Fibroblast of lung (primary cell): ENCODE data around the gene OR56B1.

Experiments used
- EZH2 ChIP-seq: IDR thresholded peaks from 2 replicates; pipeline ENCODE4 v1.5.1; 2012; ENCODE audit warnings: low read length, control low read depth, mild to moderate bottlenecking; ENCODE audit errors: missing control alignments
- TF ChIP-seq, protein P1 (sequence below), 2 donors: IDR thresholded peaks in 1 of 2; conservative IDR thresholded peaks in 1 of 2; 1 replicate in 1 of 2; 2 replicates in 1 of 2; pipeline ENCODE4 v1.5.1; 2011 to 2012; ENCODE audit warnings: low read length in 2 of 2, control low read depth in 1 of 2, inconsistent platforms in 1 of 2, low read depth in 1 of 2, mild to moderate bottlenecking in 1 of 2

DNA sequence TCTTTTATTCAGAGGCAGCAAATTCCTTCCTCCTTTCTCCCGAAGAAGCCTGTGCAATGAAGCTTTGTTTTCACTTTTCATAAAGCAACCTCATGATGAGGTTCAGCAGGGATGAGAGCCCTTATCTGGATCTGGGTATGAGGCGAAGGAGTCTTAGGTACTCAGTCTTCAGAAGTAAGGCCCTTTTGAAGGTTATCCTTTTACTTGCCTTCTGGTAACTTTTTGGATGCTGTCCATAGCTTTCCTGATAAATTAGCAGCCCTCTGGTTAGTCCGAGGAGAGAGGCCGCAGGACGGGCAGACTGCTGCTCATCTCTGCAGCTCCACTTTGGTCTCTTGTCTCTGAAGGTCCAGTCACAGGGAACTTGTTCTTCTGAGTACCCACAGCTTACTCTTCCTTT is 45.5 kb upstream of the OR56B1 start:
- TF ChIP-seq, protein P1, sequence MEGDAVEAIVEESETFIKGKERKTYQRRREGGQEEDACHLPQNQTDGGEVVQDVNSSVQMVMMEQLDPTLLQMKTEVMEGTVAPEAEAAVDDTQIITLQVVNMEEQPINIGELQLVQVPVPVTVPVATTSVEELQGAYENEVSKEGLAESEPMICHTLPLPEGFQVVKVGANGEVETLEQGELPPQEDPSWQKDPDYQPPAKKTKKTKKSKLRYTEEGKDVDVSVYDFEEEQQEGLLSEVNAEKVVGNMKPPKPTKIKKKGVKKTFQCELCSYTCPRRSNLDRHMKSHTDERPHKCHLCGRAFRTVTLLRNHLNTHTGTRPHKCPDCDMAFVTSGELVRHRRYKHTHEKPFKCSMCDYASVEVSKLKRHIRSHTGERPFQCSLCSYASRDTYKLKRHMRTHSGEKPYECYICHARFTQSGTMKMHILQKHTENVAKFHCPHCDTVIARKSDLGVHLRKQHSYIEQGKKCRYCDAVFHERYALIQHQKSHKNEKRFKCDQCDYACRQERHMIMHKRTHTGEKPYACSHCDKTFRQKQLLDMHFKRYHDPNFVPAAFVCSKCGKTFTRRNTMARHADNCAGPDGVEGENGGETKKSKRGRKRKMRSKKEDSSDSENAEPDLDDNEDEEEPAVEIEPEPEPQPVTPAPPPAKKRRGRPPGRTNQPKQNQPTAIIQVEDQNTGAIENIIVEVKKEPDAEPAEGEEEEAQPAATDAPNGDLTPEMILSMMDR (conservative IDR thresholded peaks at IDR 0.05 in 1 of 2, IDR thresholded peaks at IDR 0.05 in 1 of 2; ENCODE audit: low read depth in 1 of 2, low read length in 2 of 2), result no peak
- TF ChIP-seq EZH2, result no peak
